Measurements from ENCODE around the gene IQSEC1. TPM values are rescaled to one million over a fixed set of nuclear protein-coding genes. Genes with fewer than 3 reads are reported as not detected.

The IQSEC1 gene
- total RNA-seq, 4 donors from 2014 or later, result 13.7 to 59.4 (median 35.5) TPM

DNA sequence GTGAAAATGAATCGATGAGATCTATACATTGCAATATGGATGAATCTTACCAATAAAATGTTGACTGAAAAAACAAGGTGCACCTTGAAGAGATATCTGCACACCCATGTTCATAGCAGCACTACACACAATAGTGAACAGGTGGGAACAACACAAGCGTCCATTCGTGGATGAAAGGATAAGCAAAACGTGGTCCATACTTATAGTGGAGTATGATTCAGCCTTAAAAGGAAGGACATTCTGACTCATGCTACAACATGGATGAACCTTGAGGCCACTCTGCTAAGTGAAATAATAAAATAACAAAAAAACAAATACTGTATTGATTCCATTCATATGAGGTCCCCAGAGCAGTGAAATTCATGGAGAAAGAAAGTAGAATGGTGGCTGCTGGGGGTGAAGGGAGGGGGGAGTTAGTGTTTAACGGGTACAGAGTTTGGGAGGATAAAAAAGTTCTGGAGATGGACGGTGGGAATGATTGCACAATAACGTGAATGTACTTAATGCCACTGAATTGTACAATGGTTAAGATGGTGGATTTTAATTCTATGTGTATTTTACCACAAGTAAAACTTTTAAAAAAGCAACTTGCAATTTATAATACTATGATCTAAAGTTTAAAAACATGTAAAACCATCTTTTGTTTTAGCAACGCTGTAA lies 35.6 kb downstream of the IQSEC1 start:
- no peak for DNase-seq
- no peak overlapping the region for H3K27ac ChIP-seq
- no peaks in the 10 kb centered on the region for H3K36me3 ChIP-seq
- TF ChIP-seq POLR2A (IDR thresholded peaks at IDR 0.05), result no peak
- TF ChIP-seq, protein P1, sequence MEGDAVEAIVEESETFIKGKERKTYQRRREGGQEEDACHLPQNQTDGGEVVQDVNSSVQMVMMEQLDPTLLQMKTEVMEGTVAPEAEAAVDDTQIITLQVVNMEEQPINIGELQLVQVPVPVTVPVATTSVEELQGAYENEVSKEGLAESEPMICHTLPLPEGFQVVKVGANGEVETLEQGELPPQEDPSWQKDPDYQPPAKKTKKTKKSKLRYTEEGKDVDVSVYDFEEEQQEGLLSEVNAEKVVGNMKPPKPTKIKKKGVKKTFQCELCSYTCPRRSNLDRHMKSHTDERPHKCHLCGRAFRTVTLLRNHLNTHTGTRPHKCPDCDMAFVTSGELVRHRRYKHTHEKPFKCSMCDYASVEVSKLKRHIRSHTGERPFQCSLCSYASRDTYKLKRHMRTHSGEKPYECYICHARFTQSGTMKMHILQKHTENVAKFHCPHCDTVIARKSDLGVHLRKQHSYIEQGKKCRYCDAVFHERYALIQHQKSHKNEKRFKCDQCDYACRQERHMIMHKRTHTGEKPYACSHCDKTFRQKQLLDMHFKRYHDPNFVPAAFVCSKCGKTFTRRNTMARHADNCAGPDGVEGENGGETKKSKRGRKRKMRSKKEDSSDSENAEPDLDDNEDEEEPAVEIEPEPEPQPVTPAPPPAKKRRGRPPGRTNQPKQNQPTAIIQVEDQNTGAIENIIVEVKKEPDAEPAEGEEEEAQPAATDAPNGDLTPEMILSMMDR (IDR thresholded peaks at IDR 0.05), result no peak
- H3K4me3 ChIP-seq, result no peak overlapping the region
- no peaks in the 10 kb centered on the region for H3K27me3 ChIP-seq
- H3K9me3 ChIP-seq, result no peaks in the 10 kb centered on the region
- H3K4me1 ChIP-seq, result no peaks in the 10 kb centered on the region

DNA sequence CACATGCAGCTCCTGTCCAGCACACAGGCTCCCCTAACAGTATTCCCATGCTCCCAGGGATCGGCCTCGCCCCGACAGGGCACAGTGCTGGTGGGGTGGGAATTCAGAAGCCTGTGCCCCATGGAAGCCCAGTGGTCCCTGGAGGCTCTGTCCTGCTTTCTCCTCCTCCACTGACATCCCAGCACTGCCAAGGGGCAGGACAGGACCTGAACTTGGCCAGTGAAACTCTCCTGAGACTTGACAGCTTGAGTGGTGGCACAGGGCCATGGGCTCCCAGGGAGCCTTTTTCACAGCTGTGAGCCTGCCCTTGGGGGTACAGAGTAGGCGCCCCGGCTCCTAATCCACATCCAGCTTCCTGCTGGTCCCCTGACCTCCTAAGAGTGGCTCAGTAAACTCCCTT lies 38.4 kb downstream of the IQSEC1 start:
- H3K36me3 ChIP-seq, result no peaks in the 10 kb centered on the region
- no peak for DNase-seq
- H3K27ac ChIP-seq, result no peak overlapping the region
- H3K9me3 ChIP-seq, result no peaks in the 10 kb centered on the region
- TF ChIP-seq, protein P1 (IDR thresholded peaks at IDR 0.05), result no peak
- no peak for TF ChIP-seq POLR2A (IDR thresholded peaks at IDR 0.05)
- H3K4me1 ChIP-seq, result no peaks in the 10 kb centered on the region
- no peak overlapping the region for H3K4me3 ChIP-seq
- no peaks in the 10 kb centered on the region for H3K27me3 ChIP-seq

GRCh38 chr3:13034109-13034800 lies 39.0 kb downstream of the IQSEC1 start:
- Histone ChIP-seq H3K4me1 (no peaks in the 10 kb centered on the region), H3K4me3 (no peak overlapping the region), H3K9me3 (no peaks in the 10 kb centered on the region), H3K27me3 (no peaks in the 10 kb centered on the region), H3K27ac (no peak overlapping the region), H3K36me3 (no peaks in the 10 kb centered on the region)
- no peak for DNase-seq
- TF ChIP-seq POLR2A (IDR thresholded peaks at IDR 0.05), result no peak
- TF ChIP-seq, protein P1 (IDR thresholded peaks at IDR 0.05), result no peak

DNA sequence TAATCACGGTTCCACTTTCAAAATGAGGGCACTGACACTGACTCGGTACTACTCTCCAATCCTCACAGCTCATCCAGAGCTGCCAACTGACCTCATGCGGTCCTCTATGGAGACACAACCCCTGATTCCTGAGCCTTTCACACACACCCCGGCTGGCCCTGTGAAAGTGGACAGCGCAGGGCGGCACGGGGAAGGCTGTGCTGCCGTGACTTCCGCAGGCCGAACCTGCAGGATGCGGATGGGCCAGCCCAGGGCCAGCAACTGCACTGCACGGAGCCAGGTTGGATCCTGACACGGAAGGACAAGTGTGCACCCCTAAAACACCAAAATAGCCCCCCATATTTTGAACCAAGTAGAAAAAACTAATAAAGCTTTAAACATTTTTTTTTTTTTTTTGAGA lies 41.0 kb downstream of the IQSEC1 start:
- Histone ChIP-seq H3K27me3 (no peaks in the 10 kb centered on the region), H3K9me3 (no peaks in the 10 kb centered on the region), H3K36me3 (no peaks in the 10 kb centered on the region), H3K4me1 (no peaks in the 10 kb centered on the region), H3K4me3 (no peak overlapping the region), H3K27ac (no peak overlapping the region)
- DNase-seq, result no peak
- TF ChIP-seq, protein P1 (IDR thresholded peaks at IDR 0.05), result no peak
- TF ChIP-seq POLR2A (IDR thresholded peaks at IDR 0.05), result no peak

GRCh38 chr3:13031621-13032020 lies 41.6 kb downstream of the IQSEC1 start:
- no peak overlapping the region for H3K4me3 ChIP-seq
- DNase-seq, result no peak
- no peak for TF ChIP-seq POLR2A (IDR thresholded peaks at IDR 0.05)
- TF ChIP-seq, protein P1 (IDR thresholded peaks at IDR 0.05), result no peak
- H3K9me3 ChIP-seq, result no peaks in the 10 kb centered on the region
- H3K27me3 ChIP-seq, result no peaks in the 10 kb centered on the region
- H3K36me3 ChIP-seq, result no peaks in the 10 kb centered on the region
- no peak overlapping the region for H3K27ac ChIP-seq
- H3K4me1 ChIP-seq, result no peaks in the 10 kb centered on the region

All from Peyer's patch (tissue), 4 donors.